ENCODE data around the gene PIGU. TPM values are rescaled to one million over a fixed set of nuclear protein-coding genes. Genes with fewer than 3 reads are reported as not detected.
A peak's percentile ranks its signal among the peaks of the same experiment; 100 is the strongest.
"Not testable (repeated sequence)": the region's sequence is repeated elsewhere in the genome, so short reads cannot be mapped to it uniquely, and the experiment has no call there.

Gene PIGU
- total RNA-seq, 1 donor = 9.0 TPM

DNA sequence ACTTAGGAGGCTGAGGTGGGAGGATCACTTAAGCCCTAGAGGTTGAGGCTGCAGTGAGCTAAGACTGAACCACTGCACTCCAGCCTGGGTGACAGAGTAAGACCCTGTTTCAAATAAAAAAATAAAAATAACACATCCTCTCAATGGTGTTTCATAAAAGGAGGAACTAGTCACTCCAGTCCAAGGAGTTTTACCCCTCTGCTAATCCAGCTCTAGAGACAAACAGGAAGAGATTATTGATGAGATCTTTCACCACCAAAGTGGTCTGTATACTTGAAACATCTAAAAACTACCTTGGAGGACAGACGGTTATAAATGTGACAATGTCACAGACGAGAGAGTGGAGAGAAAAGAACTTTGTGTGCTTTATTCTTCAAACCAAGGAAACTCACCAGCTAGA is 58.2 kb downstream of the PIGU start:
- Histone ChIP-seq H4K20me1 (ENCODE audit: insufficient read depth, low read length) (no peaks in the 10 kb centered on the region), H3K27me3 (ENCODE audit: insufficient read depth, low read length) (no peaks in the 10 kb centered on the region)

DNA sequence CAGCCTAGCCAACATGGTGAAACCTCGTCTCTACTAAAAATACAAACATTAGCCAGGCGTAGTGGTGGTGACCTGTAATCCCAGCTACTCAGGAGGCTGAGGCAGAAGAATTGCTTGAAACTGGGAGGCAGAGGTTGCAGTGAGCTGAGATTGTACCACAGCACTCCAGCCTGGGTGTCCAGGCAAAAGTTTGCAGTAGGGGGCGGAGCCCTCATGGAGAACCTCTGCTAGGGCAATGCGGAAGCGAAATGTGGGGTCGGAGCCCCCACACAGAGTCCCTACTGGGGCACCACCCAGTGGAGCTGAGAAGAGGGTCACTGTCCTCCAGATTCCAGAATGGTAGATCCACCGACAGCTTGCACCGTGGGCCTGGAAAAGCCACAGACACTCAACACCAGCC is 60.0 kb downstream of the PIGU start:
- not testable (repeated sequence) for H3K9me3 ChIP-seq (ENCODE audit: low read depth, low read length); H3K4me2 ChIP-seq (ENCODE audit: insufficient read depth, low read length); H3K36me3 ChIP-seq (ENCODE audit: insufficient read depth, low read length); H3K4me1 ChIP-seq (ENCODE audit: insufficient read depth, low read length); DNase-seq (ENCODE audit: insufficient read length, low spot score, missing footprints); H3K27me3 ChIP-seq (ENCODE audit: insufficient read depth, low read length); H4K20me1 ChIP-seq (ENCODE audit: insufficient read depth, low read length); H3K27ac ChIP-seq (ENCODE audit: low read depth, low read length); H3K79me2 ChIP-seq (ENCODE audit: insufficient read depth, low read length); H3K4me3 ChIP-seq (ENCODE audit: insufficient read depth, low read length); H2AFZ ChIP-seq (ENCODE audit: low read length)

More for the DNA sequence above, 58.2 kb downstream of the PIGU start:
- Histone ChIP-seq H3K36me3 (ENCODE audit: insufficient read depth, low read length) (no peaks in the 10 kb centered on the region), H3K9me3 (ENCODE audit: low read depth, low read length) (no peaks in the 10 kb centered on the region), H3K79me2 (ENCODE audit: insufficient read depth, low read length) (no peaks in the 10 kb centered on the region), H3K27ac (ENCODE audit: low read depth, low read length) (no peak overlapping the region), H2AFZ (ENCODE audit: low read length) (no peak overlapping the region), H3K4me1 (ENCODE audit: insufficient read depth, low read length) (peaks cover 9% of the 10 kb centered on the region), H3K4me3 (ENCODE audit: insufficient read depth, low read length) (no peak overlapping the region), H3K4me2 (ENCODE audit: insufficient read depth, low read length) (no peak overlapping the region)
- no peak for DNase-seq (ENCODE audit: insufficient read length, low spot score, missing footprints)
- TF ChIP-seq CTCF (IDR thresholded peaks at IDR 0.05; ENCODE audit: extremely low read depth, low read depth, low read length) = no peak

DNA sequence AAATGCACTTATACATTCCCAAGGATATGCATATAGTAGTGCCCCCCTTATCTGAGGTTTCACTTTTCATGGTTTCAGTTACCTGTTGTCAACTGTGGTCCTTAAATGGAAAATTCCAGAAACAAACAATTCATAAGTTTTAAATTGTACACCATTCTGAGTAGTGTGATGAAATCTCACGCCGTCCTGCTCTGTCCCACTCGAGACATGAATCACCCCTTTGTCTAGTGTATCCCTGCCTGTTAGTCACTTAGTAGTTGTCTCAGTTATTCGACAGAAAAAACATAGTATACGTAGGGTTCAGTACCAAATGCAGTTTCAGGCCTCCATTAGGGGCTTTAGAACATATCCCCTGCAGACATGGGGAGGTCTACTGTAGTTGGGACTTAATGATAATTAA is 61.4 kb downstream of the PIGU start:
- H3K36me3 ChIP-seq (ENCODE audit: insufficient read depth, low read length) = no peaks in the 10 kb centered on the region
- DNase-seq (ENCODE audit: insufficient read length, low spot score, missing footprints) = peak; percentile 45

GRCh38 chr20:34611976-34612375 is 64.9 kb downstream of the PIGU start:
- H3K27ac ChIP-seq (ENCODE audit: low read depth, low read length); H4K20me1 ChIP-seq (ENCODE audit: insufficient read depth, low read length); H3K79me2 ChIP-seq (ENCODE audit: insufficient read depth, low read length); H2AFZ ChIP-seq (ENCODE audit: low read length); H3K4me3 ChIP-seq (ENCODE audit: insufficient read depth, low read length); H3K27me3 ChIP-seq (ENCODE audit: insufficient read depth, low read length); H3K4me1 ChIP-seq (ENCODE audit: insufficient read depth, low read length); H3K4me2 ChIP-seq (ENCODE audit: insufficient read depth, low read length); H3K9me3 ChIP-seq (ENCODE audit: low read depth, low read length); H3K36me3 ChIP-seq (ENCODE audit: insufficient read depth, low read length); DNase-seq (ENCODE audit: insufficient read length, low spot score, missing footprints): not testable (repeated sequence)

More for the DNA sequence above, 61.4 kb downstream of the PIGU start:
- Histone ChIP-seq H3K4me1 (ENCODE audit: insufficient read depth, low read length) (peaks cover 3% of the 10 kb centered on the region), H3K9me3 (ENCODE audit: low read depth, low read length) (no peaks in the 10 kb centered on the region), H3K27me3 (ENCODE audit: insufficient read depth, low read length) (no peaks in the 10 kb centered on the region), H4K20me1 (ENCODE audit: insufficient read depth, low read length) (no peaks in the 10 kb centered on the region), H3K4me3 (ENCODE audit: insufficient read depth, low read length) (no peak overlapping the region), H3K79me2 (ENCODE audit: insufficient read depth, low read length) (no peaks in the 10 kb centered on the region), H2AFZ (ENCODE audit: low read length) (peak overlapping the region; percentile 19), H3K27ac (ENCODE audit: low read depth, low read length) (peak overlapping the region; percentile 39), H3K4me2 (ENCODE audit: insufficient read depth, low read length) (no peak overlapping the region)
- TF ChIP-seq CTCF (IDR thresholded peaks at IDR 0.05; ENCODE audit: extremely low read depth, low read depth, low read length) = no peak

DNA sequence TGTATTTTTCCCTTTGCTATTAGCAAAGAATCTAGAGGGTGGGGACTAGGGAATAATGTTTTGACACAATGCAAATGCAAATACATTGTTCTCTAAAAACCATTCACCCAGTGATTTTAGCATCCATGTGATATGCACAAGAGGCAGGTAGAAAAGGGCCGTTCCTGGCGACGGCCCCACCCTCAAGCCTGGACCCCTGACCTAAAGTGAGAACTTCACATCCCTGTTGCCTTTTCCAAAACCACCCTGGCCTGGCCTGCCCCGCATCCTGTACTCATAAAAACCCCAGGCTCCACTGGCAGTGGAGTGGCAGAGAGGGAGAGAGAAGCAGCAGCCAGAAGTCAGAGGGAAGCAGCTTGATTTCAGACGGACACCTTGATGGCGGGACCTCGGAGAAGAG is 69.8 kb downstream of the PIGU start:
- Histone ChIP-seq H3K4me3 (ENCODE audit: insufficient read depth, low read length) (no peak overlapping the region), H2AFZ (ENCODE audit: low read length) (no peak overlapping the region), H3K9me3 (ENCODE audit: low read depth, low read length) (no peaks in the 10 kb centered on the region), H3K27me3 (ENCODE audit: insufficient read depth, low read length) (no peaks in the 10 kb centered on the region), H3K27ac (ENCODE audit: low read depth, low read length) (no peak overlapping the region), H3K36me3 (ENCODE audit: insufficient read depth, low read length) (no peaks in the 10 kb centered on the region), H3K4me1 (ENCODE audit: insufficient read depth, low read length) (peaks cover 5% of the 10 kb centered on the region), H3K4me2 (ENCODE audit: insufficient read depth, low read length) (no peak overlapping the region), H4K20me1 (ENCODE audit: insufficient read depth, low read length) (no peaks in the 10 kb centered on the region), H3K79me2 (ENCODE audit: insufficient read depth, low read length) (no peaks in the 10 kb centered on the region)
- no peak for TF ChIP-seq CTCF (IDR thresholded peaks at IDR 0.05; ENCODE audit: extremely low read depth, low read depth, low read length)
- DNase-seq (ENCODE audit: insufficient read length, low spot score, missing footprints) = no peak

All from osteoblast (primary cell).